Tibial nerve (tissue), 4 donors: ENCODE data around the gene C2orf81. TPM values are rescaled to one million over a fixed set of nuclear protein-coding genes. Genes with fewer than 3 reads are reported as not detected.
"Not testable (repeated sequence)": the region's sequence is repeated elsewhere in the genome, so short reads cannot be mapped to it uniquely, and the experiment has no call there.

Experiments
- DNase-seq, 2 donors: peaks; one replicate each; pipeline ENCODE4 v3.0.0-alpha.2; 2019; ENCODE audit warnings: low spot score in 2 of 2
- H3K27ac ChIP-seq, 4 donors: fragments of 200-600 bp; sonication (generic) in 3 of 4; one replicate each; pipeline ENCODE4 v1.5.1; 2017 to 2019; ENCODE audit warnings: mild to moderate bottlenecking in 1 of 4
- H3K27me3 ChIP-seq, 2 donors: fragments of 200-600 bp; sonication (generic) in 1 of 2; one replicate each; pipeline versions ENCODE4 v1.5.1 to v1.6.0; 2017 to 2019
- H3K36me3 ChIP-seq, 3 donors: fragments of 200-600 bp; sonication (generic); one replicate each; pipeline ENCODE4 v1.5.1; 2018 to 2019
- H3K4me1 ChIP-seq, 4 donors: fragments of 200-600 bp; sonication (generic) in 3 of 4; one replicate each; pipeline ENCODE4 v1.5.1; 2017 to 2019
- H3K4me3 ChIP-seq, 4 donors: fragments of 200-600 bp; sonication (generic) in 3 of 4; one replicate each; pipeline ENCODE4 v1.5.1; 2017 to 2019; ENCODE audit warnings: mild to moderate bottlenecking in 1 of 4, moderate library complexity in 1 of 4
- H3K9me3 ChIP-seq, 4 donors: fragments of 200-600 bp; sonication (generic) in 3 of 4; one replicate each; pipeline ENCODE4 v1.5.1; 2017 to 2019
- EP300 ChIP-seq, 2 donors: sonication (generic); formaldehyde crosslinking; IDR thresholded peaks; one replicate each; pipeline ENCODE4 v1.6.1; 2017; ENCODE audit warnings: antibody characterized with exemption in 2 of 2, mild to moderate bottlenecking in 1 of 2
- POLR2A ChIP-seq, 2 donors: fragments of 450-650 bp; IDR thresholded peaks; one replicate each; pipeline ENCODE4 v1.6.1; 2017; ENCODE audit warnings: antibody characterized with exemption in 2 of 2, mild to moderate bottlenecking in 2 of 2, moderate library complexity in 2 of 2
- WGBS, 2 donors: methylation state at CpG; one replicate each; pipeline ENCODE4 v1.1.5; 2018; 5-methylcytosine and 5-hydroxymethylcytosine counted together
- total RNA-seq, 4 donors: library from RNA; depleted of rRNA; stranded (reverse); fragments of >200 nt; gene quantifications; one replicate each; pipeline ENCODE4 v1.1.0, GENCODE V29; 2016
- TF ChIP-seq, protein P1 (sequence below), 5 experiments: fragments of 200-600 bp in 3 of 5; fragments of 450-650 bp in 2 of 5; sonication (generic) in 3 of 5; IDR thresholded peaks; one replicate each; pipeline ENCODE4 v1.5.1; 2016 to 2019; ENCODE audit warnings: antibody characterized with exemption in 5 of 5, mild to moderate bottlenecking in 3 of 5, moderate library complexity in 2 of 5

C2orf81 gene
- total RNA-seq, 4 donors from 2014 or later = 4.5 to 14.4 (median 5.3) TPM

DNA sequence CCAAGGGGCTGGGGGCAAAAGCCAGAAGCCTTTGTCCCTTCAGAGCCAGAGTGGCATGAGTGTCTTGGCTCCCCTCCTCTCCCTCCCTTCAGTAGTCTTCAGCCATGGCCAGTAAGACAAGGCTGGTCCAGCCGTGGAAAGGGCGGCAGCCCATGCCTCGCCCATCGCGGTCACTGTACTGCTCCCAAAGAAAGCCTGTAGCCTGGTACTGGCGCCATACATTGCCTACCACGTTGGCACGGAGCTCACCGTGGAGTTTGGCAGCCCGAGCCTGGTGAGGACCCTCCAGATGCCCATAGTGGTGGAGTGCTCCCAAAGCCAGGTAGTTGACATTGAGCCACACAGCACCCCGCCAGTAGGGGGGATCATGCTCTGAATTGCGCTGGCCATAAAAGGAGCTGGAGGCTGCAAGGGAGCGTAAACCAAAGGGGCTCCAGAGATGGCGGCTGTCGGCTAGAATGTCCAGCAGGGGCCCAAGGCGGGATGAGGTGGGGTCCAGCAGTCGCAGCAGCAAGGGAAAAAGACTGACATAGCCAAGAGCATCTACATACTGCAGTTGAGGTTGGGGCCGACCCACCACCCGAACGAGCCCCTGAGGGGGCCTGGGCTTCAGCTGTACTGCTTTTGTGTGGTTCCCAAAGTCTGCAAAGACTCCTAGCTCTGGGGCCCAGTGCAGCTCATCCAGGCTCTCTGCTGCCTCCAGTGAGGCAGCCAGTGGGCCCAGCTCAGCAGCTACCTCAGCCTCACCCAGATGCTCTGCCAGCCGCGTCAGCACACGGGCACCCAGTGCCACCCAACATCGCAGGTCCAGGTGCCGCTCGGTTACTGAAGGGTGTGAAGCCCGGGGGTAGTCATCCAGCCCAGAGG lies 40.0 kb upstream of the C2orf81 start:
- H3K36me3 ChIP-seq = peaks cover 0 to 33% (median 0%) of the 10 kb centered on the region in 3 donors
- H3K4me1 ChIP-seq = peaks cover 0 to 49% (median 26%) of the 10 kb centered on the region in 4 donors
- H3K27me3 ChIP-seq = no peaks in the 10 kb centered on the region
- H3K27ac ChIP-seq = no peak overlapping the region
- 88 to 92% methylated on average over 21 to 25 of the region's 27 CpGs for WGBS, 2 donors
- H3K4me3 ChIP-seq = no peak overlapping the region
- no peaks in the 10 kb centered on the region for H3K9me3 ChIP-seq
- no peak for DNase-seq
- TF ChIP-seq EP300 (IDR thresholded peaks at IDR 0.05) = no peak
- TF ChIP-seq, protein P1, sequence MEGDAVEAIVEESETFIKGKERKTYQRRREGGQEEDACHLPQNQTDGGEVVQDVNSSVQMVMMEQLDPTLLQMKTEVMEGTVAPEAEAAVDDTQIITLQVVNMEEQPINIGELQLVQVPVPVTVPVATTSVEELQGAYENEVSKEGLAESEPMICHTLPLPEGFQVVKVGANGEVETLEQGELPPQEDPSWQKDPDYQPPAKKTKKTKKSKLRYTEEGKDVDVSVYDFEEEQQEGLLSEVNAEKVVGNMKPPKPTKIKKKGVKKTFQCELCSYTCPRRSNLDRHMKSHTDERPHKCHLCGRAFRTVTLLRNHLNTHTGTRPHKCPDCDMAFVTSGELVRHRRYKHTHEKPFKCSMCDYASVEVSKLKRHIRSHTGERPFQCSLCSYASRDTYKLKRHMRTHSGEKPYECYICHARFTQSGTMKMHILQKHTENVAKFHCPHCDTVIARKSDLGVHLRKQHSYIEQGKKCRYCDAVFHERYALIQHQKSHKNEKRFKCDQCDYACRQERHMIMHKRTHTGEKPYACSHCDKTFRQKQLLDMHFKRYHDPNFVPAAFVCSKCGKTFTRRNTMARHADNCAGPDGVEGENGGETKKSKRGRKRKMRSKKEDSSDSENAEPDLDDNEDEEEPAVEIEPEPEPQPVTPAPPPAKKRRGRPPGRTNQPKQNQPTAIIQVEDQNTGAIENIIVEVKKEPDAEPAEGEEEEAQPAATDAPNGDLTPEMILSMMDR (IDR thresholded peaks at IDR 0.05) = no peak
- no peak for TF ChIP-seq POLR2A (IDR thresholded peaks at IDR 0.05)

GRCh38 chr2:74460187-74460586 lies 38.8 kb upstream of the C2orf81 start:
- H3K9me3 ChIP-seq, H3K27me3 ChIP-seq, DNase-seq, H3K27ac ChIP-seq, H3K4me3 ChIP-seq: not testable (repeated sequence)
- Histone ChIP-seq H3K4me1 (peaks cover 0 to 53% (median 35%) of the 10 kb centered on the region in 4 donors), H3K36me3 (peaks cover 0 to 33% (median 0%) of the 10 kb centered on the region in 3 donors)
- WGBS, 2 donors = 77 to 83% methylated on average over 10 of the region's 10 CpGs

GRCh38 chr2:74459503-74460118 lies 38.2 kb upstream of the C2orf81 start:
- H3K27me3 ChIP-seq, DNase-seq, H3K4me3 ChIP-seq, H3K9me3 ChIP-seq: not testable (repeated sequence)
- peaks cover 0 to 53% (median 35%) of the 10 kb centered on the region in 4 donors for H3K4me1 ChIP-seq
- WGBS, 2 donors = 72 to 76% methylated on average over 13 of the region's 13 CpGs
- H3K27ac ChIP-seq = peak overlapping the region in 1 of 4 donors; percentile 4
- peaks cover 0 to 33% (median 0%) of the 10 kb centered on the region in 3 donors for H3K36me3 ChIP-seq

DNA sequence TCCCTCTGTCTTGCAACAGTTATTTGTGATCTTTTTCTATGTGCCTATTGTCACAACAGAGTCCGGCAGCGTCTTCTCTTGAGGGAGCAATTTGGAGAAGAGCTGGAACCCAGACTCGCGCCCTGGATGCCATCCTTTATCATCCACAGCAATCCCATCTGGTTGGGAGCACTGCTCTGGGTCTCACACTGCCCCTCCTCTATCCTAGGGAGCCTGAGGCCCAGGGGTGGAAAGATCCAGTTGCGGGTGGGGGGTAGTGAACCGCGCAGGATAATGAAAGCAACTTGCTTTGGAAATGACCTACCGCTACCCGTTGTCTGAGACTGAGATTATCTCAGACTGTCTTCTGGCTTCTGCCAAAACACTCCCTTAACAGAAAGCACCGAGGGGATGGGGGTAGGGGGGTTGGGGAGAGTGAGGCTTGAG lies 37.5 kb upstream of the C2orf81 start:
- TF ChIP-seq POLR2A (IDR thresholded peaks at IDR 0.05) (no peak), EP300 (IDR thresholded peaks at IDR 0.05) (no peak)
- TF ChIP-seq, protein P1 (IDR thresholded peaks at IDR 0.05) = no peak
- H3K4me1 ChIP-seq = peaks cover 0 to 52% (median 29%) of the 10 kb centered on the region in 4 donors
- H3K27me3 ChIP-seq = no peaks in the 10 kb centered on the region
- peaks cover 0 to 33% (median 0%) of the 10 kb centered on the region in 3 donors for H3K36me3 ChIP-seq
- H3K9me3 ChIP-seq = no peaks in the 10 kb centered on the region
- H3K27ac ChIP-seq = peak overlapping the region in 3 of 4 donors; percentile 85 to 96 (median 87)
- 1% methylated on average over 10 of the region's 10 CpGs for WGBS, 2 donors
- DNase-seq = no peak
- peak overlapping the region; percentile 68 to 70 (median 69) for H3K4me3 ChIP-seq

- WGBS, 2 donors = 0 to 1% methylated on average over 13 to 32 of the region's 38 CpGs
- peak within 1 kb of the TSS; percentile 68 to 70 (median 69) for H3K4me3 ChIP-seq
- H3K27me3 ChIP-seq = no peaks in the 10 kb centered on the region
- peak within 1 kb of the TSS; percentile 59 to 97 (median 96) for H3K27ac ChIP-seq
- H3K9me3 ChIP-seq = no peaks in the 10 kb centered on the region
- DNase-seq = peak; percentile 99 to 100
- TF ChIP-seq POLR2A (IDR thresholded peaks at IDR 0.05) = peak; percentile 26 to 58
- peak; percentile 52 to 73 for TF ChIP-seq EP300 (IDR thresholded peaks at IDR 0.05)
- TF ChIP-seq, protein P1 (IDR thresholded peaks at IDR 0.05) = peak in 2 of 5 experiments; percentile 58 to 67
- peaks cover 0 to 32% (median 0%) of the 10 kb centered on the region in 3 donors for H3K36me3 ChIP-seq
- peaks cover 0 to 45% (median 27%) of the 10 kb centered on the region in 4 donors for H3K4me1 ChIP-seq
Observed at GRCh38 chr2:74458132-74458937, 36.9 kb upstream of the C2orf81 start, which contains the start of gene WBP1. TSS of gene WBP1 (plus strand) at chr2:74458438. CDS start at chr2:74458603, 165 bp downstream.
